Sciatic nerve (tissue), 2 donors: ENCODE results near the gene KRT83. TPM values are rescaled to one million over a fixed set of nuclear protein-coding genes. Genes with fewer than 3 reads are reported as not detected.

ENCODE experiments used
- ATAC-seq: fragments of 200-7000 bp; cut with Tn5 transposase; one replicate; pipeline ENCODE4 v1.9.1; 2020; ENCODE audit warnings: mild to moderate bottlenecking, moderate library complexity
- DNase-seq: peaks from one replicate; pipeline ENCODE4 v3.0.0-alpha.2; 2020; ENCODE audit warnings: low spot score
- intact Hi-C: fragments of 100-400 bp; cut with DNase I; formaldehyde crosslinking; loops from one replicate; pipeline ENCODE4 v1.14.2; 2022
- total RNA-seq: library from RNA; stranded (reverse); fragmentation: NEBNext Ultra II Directional; extraction: Animal tissue kit (Norgen Biotek cat#: 25700); gene quantifications from one replicate; pipeline ENCODE4 v1.2.1, GENCODE V29; 2021
- donor health status: DM: no; HTN: no; CAD: no.
- donor health status: DM: no; HTN: no; CAD: no.

KRT83 gene
- total RNA-seq, 1 donor from 2014 or later, result not detected

GRCh38 chr12:52280319-52280795 is 40.8 kb downstream of the KRT83 start:
- ATAC-seq, result peak; percentile 87
- intact Hi-C loops, result no loop called here

GRCh38 chr12:52279422-52280318 is 41.5 kb downstream of the KRT83 start:
- ATAC-seq (no peak), DNase-seq (no peak)
- intact Hi-C loops, result no loop called here

More at GRCh38 chr12:52280319-52280795, 40.8 kb downstream of the KRT83 start:
- peak; percentile 72 for DNase-seq

GRCh38 chr12:52278575-52279421 is 42.4 kb downstream of the KRT83 start:
- peak; percentile 88 for DNase-seq
- ATAC-seq, result peak; percentile 82
- intact Hi-C loops, result no loop called here

- intact Hi-C loops, result no loop called here
- no peak for ATAC-seq
- DNase-seq, result no peak
These were observed 43.5 kb downstream of the KRT83 start for GRCh38 chr12:52277486-52278245.

- intact Hi-C loops, result no loop called here
- DNase-seq (no peak), ATAC-seq (no peak)
These were observed 45.5 kb downstream of the KRT83 start for GRCh38 chr12:52275686-52276085.

GRCh38 chr12:52274521-52275120 is 46.6 kb downstream of the KRT83 start, which contains the start of gene KRT86:
Gene KRT86, plus strand, starts transcription at chr12:52274645. Its CDS starts 27,272 bp downstream, at chr12:52301917.
- DNase-seq (no peak), ATAC-seq (no peak)
- intact Hi-C loops, result no loop called here

GRCh38 chr12:52271158-52271557 is 50.0 kb downstream of the KRT83 start:
- intact Hi-C loops, result no loop called here
- no peak for DNase-seq
- ATAC-seq, result no peak

- ATAC-seq (no peak), DNase-seq (peak; percentile 18)
- intact Hi-C loops, result no loop called here
These were observed 50.6 kb downstream of the KRT83 start for GRCh38 chr12:52270541-52271070.

- intact Hi-C loops, result no loop called here
- DNase-seq, result no peak
- ATAC-seq, result no peak
These were observed 53.0 kb downstream of the KRT83 start for GRCh38 chr12:52268212-52268611.

- DNase-seq, result no peak
- ATAC-seq, result no peak
- intact Hi-C loops, result no loop called here
These were observed 53.5 kb downstream of the KRT83 start for GRCh38 chr12:52267699-52268098.

GRCh38 chr12:52267266-52267665 is 53.9 kb downstream of the KRT83 start:
- ATAC-seq, result no peak
- intact Hi-C loops, result no loop called here
- peak; percentile 7 for DNase-seq

- peak; percentile 42 for DNase-seq
- ATAC-seq, result no peak
- intact Hi-C loops, result no loop called here
These were observed 54.7 kb downstream of the KRT83 start for GRCh38 chr12:52266514-52266913.

GRCh38 chr12:52264435-52264825 is 56.8 kb downstream of the KRT83 start:
- intact Hi-C loops, result no loop called here
- ATAC-seq, result no peak
- no peak for DNase-seq

Other genes starting within 250 kb of the KRT83 start
- gene SMIM41, start 241.7 kb downstream of the KRT83 start, total RNA-seq, result 12.4 TPM
- 0.13 TPM for gene KRT80, start 129.4 kb downstream of the KRT83 start, total RNA-seq
- 4.0 TPM for gene KRT7, start 88.2 kb downstream of the KRT83 start, total RNA-seq
- gene KRT86, start 46.8 kb downstream of the KRT83 start, total RNA-seq, result 0.45 TPM
- gene KRT81, start 29.9 kb downstream of the KRT83 start, total RNA-seq, result not detected
- gene KRT85, start 46.1 kb upstream of the KRT83 start, total RNA-seq, result not detected
- not detected for gene KRT84, start 64.3 kb upstream of the KRT83 start, total RNA-seq
- not detected for gene KRT82, start 84.9 kb upstream of the KRT83 start, total RNA-seq
- gene KRT75, start 113.0 kb upstream of the KRT83 start, total RNA-seq, result not detected
- gene KRT6B, start 130.7 kb upstream of the KRT83 start, total RNA-seq, result not detected
- gene KRT6C, start 152.4 kb upstream of the KRT83 start, total RNA-seq, result not detected
- not detected for gene KRT6A, start 171.9 kb upstream of the KRT83 start, total RNA-seq
- gene KRT5, start 199.0 kb upstream of the KRT83 start, total RNA-seq, result 2.6 TPM
- gene KRT71, start 231.7 kb upstream of the KRT83 start, total RNA-seq, result not detected